BLaER1 (cell line): ENCODE results near the gene SEMA3C.

Experiments used
- H3K27ac ChIP-seq: shearing (Covaris generic); formaldehyde crosslinking; 2 replicates; pipeline ENCODE4 v1.8.1; 2022
- H3K27me3 ChIP-seq: shearing (Covaris generic); formaldehyde crosslinking; 2 replicates; pipeline ENCODE4 v1.8.1; 2022
- H3K36me3 ChIP-seq: shearing (Covaris generic); formaldehyde crosslinking; 2 replicates; pipeline ENCODE4 v1.8.1; 2022
- H3K4me1 ChIP-seq: shearing (Covaris generic); formaldehyde crosslinking; 2 replicates; pipeline ENCODE4 v1.8.1; 2022
- H3K4me2 ChIP-seq: shearing (Covaris generic); formaldehyde crosslinking; 2 replicates; pipeline ENCODE4 v1.8.1; 2022
- H3K4me3 ChIP-seq: shearing (Covaris generic); formaldehyde crosslinking; 2 replicates; pipeline ENCODE4 v1.8.1; 2022
- H3K9ac ChIP-seq: shearing (Covaris generic); formaldehyde crosslinking; 2 replicates; pipeline ENCODE4 v1.8.1; 2022
- H3K9me3 ChIP-seq: shearing (Covaris generic); formaldehyde crosslinking; 2 replicates; pipeline ENCODE4 v1.8.1; 2022
- H4K20me1 ChIP-seq: shearing (Covaris generic); formaldehyde crosslinking; 2 replicates; pipeline ENCODE4 v1.8.1; 2022
- Cebpa-rat ChIP-seq: shearing (Covaris generic); IDR thresholded peaks from 2 replicates; pipeline ENCODE4 v1.8.1; 2022

Gene SEMA3C

DNA sequence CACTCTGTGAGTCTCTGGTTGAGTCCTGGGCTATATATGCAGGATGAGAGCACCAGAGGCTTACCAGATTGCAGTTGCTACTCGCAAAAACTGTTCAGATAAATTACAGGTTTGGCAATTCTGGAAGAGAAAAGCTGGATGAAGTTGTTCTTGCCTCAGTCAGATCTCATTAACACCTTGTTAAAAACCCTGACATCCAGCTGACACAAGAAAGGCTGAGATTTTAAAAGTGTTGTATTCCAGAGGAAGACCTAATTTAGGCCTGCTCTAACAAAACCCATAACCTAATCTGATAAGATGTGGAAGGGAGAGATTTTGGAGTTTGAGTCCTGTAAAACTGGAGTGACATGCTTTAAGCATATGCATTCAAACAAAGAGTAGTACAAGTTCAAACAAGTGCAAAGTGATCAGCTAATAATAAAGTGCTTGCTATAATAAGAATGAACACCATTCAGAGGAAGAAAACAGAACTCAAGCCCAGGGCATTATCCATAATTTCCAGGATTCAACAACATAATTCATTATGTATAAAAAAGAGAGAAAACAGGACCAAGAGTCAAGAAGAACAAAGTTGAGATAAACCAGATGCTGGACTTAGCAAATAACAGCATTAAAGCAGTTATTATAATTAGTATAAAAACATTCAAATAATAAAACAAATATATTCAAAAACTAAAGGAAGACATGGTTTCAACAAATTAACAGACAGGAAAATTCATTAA is 144.9 kb downstream of the SEMA3C start:
- no peaks in the 10 kb centered on the region for H3K4me1 ChIP-seq
- no peaks in the 10 kb centered on the region for H3K27me3 ChIP-seq
- H3K36me3 ChIP-seq: no peaks in the 10 kb centered on the region
- H4K20me1 ChIP-seq: no peaks in the 10 kb centered on the region
- H3K9me3 ChIP-seq: no peaks in the 10 kb centered on the region
- no peak overlapping the region for H3K4me3 ChIP-seq
- H3K27ac ChIP-seq: no peak overlapping the region
- H3K4me2 ChIP-seq: no peak overlapping the region
- no peak for TF ChIP-seq Cebpa-rat
- H3K9ac ChIP-seq: no peak overlapping the region

DNA sequence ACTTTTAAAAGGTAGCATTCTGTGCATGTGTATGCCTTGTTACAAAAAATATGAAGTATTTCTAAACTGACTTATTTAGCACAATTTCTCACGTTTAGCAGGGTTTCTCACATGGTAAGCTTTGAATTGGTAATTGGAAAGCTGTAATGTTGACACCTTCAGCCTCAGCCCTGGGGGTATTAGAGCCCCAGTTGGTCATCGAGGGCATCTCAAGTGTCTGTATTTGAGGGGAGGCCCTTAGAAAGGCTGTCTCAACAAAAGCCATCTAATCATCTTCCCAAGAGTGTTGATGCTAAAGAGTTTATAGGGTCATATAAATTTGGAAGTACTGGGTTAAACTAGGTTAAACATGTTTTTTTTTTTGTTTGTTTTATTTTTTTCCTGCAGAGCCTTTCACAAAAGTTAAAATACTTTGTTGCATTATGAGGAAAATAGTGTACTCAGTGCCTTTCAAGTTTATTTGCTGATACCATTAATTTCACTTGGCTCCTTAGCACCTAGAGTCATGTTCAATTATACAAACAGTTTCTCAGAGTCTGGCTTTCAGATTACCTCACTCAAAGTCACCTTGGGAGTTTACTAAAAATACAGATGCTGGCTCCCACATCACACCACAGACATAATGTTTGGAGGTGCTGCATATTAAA is 146.4 kb downstream of the SEMA3C start:
- Histone ChIP-seq H3K36me3 (no peaks in the 10 kb centered on the region), H3K27me3 (no peaks in the 10 kb centered on the region), H3K9me3 (no peaks in the 10 kb centered on the region), H3K4me1 (no peaks in the 10 kb centered on the region), H3K27ac (no peak overlapping the region), H3K9ac (no peak overlapping the region), H4K20me1 (no peaks in the 10 kb centered on the region), H3K4me3 (no peak overlapping the region), H3K4me2 (no peak overlapping the region)
- TF ChIP-seq Cebpa-rat: no peak

DNA sequence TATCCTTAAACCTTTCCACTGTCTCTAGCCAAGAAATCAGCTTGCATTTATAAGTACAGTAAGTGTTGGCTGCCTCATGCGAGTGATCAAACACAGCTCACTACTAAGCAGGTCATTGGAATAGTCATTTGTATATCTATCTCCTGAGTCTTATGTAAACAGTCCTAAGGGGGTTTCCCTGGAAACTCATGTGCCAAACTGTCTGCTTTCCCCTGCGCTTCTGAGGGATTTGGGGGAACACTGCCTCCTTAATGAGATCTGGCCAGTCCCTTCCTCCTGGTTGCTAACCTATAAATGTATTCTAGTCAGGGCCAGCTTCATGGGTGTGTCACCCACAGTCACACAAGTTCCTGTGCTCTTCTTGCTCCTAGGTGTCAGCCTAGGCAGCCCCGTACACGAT is 147.3 kb downstream of the SEMA3C start:
- TF ChIP-seq Cebpa-rat: no peak
- no peak overlapping the region for H3K9ac ChIP-seq
- no peak overlapping the region for H3K4me3 ChIP-seq
- no peaks in the 10 kb centered on the region for H3K27me3 ChIP-seq
- no peak overlapping the region for H3K4me2 ChIP-seq
- H3K27ac ChIP-seq: no peak overlapping the region
- no peaks in the 10 kb centered on the region for H3K4me1 ChIP-seq
- no peaks in the 10 kb centered on the region for H3K9me3 ChIP-seq
- no peaks in the 10 kb centered on the region for H4K20me1 ChIP-seq
- H3K36me3 ChIP-seq: no peaks in the 10 kb centered on the region

DNA sequence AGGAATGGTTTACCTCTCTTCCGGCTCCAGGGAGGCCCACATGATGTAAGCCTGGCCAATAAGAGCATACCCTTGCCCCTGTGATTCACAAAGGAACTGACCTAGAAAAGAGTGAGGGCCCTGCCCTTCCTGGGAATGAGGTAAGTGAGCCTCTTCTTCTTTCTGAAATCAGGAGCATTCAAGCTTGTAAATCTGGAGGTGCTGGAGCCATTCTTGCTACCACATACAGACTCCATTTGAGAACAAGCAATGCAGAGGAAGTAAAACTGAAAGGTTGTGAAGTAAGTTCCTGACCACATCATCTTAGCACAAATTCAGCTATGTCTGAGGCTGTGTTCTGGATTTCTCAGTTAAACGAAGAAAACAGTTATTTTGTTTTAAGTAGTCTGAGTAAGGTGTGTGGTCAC is 148.2 kb downstream of the SEMA3C start:
- no peak overlapping the region for H3K9ac ChIP-seq
- no peak overlapping the region for H3K4me2 ChIP-seq

DNA sequence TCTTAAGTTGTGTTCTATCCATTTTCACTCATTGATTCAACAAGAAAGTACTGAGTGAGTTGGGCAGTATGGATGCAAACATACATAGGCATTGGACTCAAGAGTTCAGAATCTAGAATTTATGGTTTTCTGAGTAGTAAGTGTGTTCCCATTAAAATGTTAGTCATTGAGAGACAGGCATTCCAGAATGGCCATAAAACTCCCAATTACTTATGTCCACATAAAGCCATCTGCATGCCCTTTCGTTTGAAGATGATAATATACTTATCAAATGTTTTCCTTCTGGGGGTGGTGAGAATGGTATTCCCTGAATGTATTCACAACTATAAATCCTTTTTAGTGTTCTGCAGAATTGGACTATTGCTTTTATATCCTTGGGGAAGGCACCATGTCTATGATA is 148.8 kb downstream of the SEMA3C start:
- no peak overlapping the region for H3K27ac ChIP-seq
- H3K4me2 ChIP-seq: no peak overlapping the region
- H3K9ac ChIP-seq: no peak overlapping the region

More for the DNA sequence above, 148.2 kb downstream of the SEMA3C start:
- Histone ChIP-seq H3K27ac (no peak overlapping the region), H3K4me3 (no peak overlapping the region), H3K4me1 (no peaks in the 10 kb centered on the region), H3K27me3 (no peaks in the 10 kb centered on the region), H3K9me3 (no peaks in the 10 kb centered on the region), H3K36me3 (no peaks in the 10 kb centered on the region), H4K20me1 (no peaks in the 10 kb centered on the region)
- TF ChIP-seq Cebpa-rat: no peak

DNA sequence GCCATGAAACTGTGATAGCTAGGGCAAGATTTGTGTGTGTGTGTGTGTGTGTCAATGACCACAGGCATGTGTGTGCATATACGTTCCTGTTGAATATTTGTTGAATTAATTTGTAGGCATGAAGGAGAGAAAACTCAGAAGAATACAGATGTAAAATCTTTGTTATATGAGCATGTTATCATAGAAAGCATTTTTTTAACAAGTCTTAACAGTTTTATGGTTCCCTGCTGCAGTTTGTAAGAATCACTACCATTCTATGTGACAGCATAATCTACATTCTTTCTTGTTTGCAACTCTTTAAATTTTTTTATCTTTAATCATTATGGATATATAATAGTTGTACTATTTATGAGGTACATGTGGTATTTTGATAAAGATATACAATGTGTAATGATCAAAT is 150.1 kb downstream of the SEMA3C start:
- Histone ChIP-seq H4K20me1 (no peaks in the 10 kb centered on the region), H3K36me3 (no peaks in the 10 kb centered on the region), H3K4me1 (no peaks in the 10 kb centered on the region), H3K9ac (no peak overlapping the region), H3K4me2 (no peak overlapping the region), H3K4me3 (no peak overlapping the region), H3K27me3 (no peaks in the 10 kb centered on the region), H3K27ac (no peak overlapping the region), H3K9me3 (no peaks in the 10 kb centered on the region)
- no peak for TF ChIP-seq Cebpa-rat

More for the DNA sequence above, 148.8 kb downstream of the SEMA3C start:
- no peaks in the 10 kb centered on the region for H3K4me1 ChIP-seq
- no peaks in the 10 kb centered on the region for H3K36me3 ChIP-seq
- TF ChIP-seq Cebpa-rat: no peak
- no peaks in the 10 kb centered on the region for H3K9me3 ChIP-seq
- H3K27me3 ChIP-seq: no peaks in the 10 kb centered on the region
- H4K20me1 ChIP-seq: no peaks in the 10 kb centered on the region
- H3K4me3 ChIP-seq: no peak overlapping the region

DNA sequence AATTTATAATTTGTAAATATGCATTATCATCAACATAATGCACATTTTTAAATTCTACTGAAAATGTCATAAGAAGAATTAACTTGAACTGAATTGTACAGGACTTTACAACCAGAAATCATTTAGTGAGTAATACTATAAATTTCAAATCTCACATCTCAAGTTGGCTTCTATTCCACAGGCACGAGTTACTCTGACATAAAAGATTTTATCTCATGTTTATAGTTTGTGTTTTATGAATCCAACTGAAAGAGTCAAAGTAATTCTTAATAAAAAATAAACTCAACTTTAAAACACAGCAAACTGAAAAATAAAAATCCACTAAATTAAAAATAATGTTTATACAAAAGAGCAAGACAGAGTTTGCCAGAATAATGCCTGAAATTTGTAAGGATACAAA is 151.2 kb downstream of the SEMA3C start:
- H3K4me2 ChIP-seq: no peak overlapping the region
- no peak overlapping the region for H3K4me3 ChIP-seq
- no peaks in the 10 kb centered on the region for H3K4me1 ChIP-seq
- H3K9ac ChIP-seq: no peak overlapping the region
- no peaks in the 10 kb centered on the region for H3K9me3 ChIP-seq
- H3K27me3 ChIP-seq: no peaks in the 10 kb centered on the region
- no peaks in the 10 kb centered on the region for H3K36me3 ChIP-seq
- no peak for TF ChIP-seq Cebpa-rat
- no peak overlapping the region for H3K27ac ChIP-seq
- H4K20me1 ChIP-seq: no peaks in the 10 kb centered on the region

DNA sequence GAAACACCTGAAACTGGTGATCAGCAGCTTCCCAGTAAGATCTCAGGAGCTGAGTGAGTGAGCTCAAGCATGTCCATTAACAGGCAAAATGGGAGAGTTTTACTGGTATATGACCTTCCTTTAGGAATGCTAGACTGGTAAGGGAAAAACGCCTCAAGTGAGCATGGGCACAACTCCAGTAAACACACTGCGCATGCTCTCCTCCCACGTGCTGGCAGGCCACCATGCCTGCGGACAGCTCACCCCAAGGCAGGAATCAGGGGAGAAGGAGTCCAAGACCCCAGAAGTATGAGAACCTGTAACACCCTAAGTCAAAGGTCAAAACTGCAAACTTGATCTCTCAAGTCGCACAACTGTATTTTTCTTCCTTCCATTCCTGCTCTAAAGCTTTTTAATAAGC is 152.1 kb downstream of the SEMA3C start:
- H4K20me1 ChIP-seq: no peaks in the 10 kb centered on the region
- no peaks in the 10 kb centered on the region for H3K27me3 ChIP-seq
- no peaks in the 10 kb centered on the region for H3K36me3 ChIP-seq
- no peak overlapping the region for H3K9ac ChIP-seq
- H3K4me2 ChIP-seq: no peak overlapping the region
- no peak for TF ChIP-seq Cebpa-rat
- H3K9me3 ChIP-seq: no peaks in the 10 kb centered on the region
- H3K4me3 ChIP-seq: no peak overlapping the region
- no peaks in the 10 kb centered on the region for H3K4me1 ChIP-seq
- H3K27ac ChIP-seq: no peak overlapping the region

DNA sequence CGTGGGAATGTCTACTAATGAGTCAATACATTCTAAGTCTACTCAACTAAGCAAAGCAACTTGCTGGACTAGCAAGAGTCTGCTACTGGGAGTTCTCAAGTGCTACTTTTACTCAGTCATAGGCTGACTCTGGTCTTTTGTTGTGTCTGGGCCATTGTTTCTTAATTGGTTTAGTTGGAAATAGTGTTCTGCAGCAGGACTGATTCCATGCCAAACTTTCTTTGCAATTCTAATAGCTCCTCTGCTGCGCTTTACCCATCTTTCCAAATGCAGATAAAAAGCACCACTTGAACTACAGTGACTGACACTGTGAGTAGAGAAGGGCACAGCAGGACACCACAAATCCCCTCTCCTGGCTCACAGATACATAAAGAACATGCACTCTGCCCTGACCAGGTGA is 154.7 kb downstream of the SEMA3C start:
- Histone ChIP-seq H4K20me1 (no peaks in the 10 kb centered on the region), H3K36me3 (no peaks in the 10 kb centered on the region), H3K4me3 (no peak overlapping the region), H3K9me3 (no peaks in the 10 kb centered on the region), H3K27ac (no peak overlapping the region), H3K9ac (no peak overlapping the region), H3K27me3 (no peaks in the 10 kb centered on the region), H3K4me1 (no peaks in the 10 kb centered on the region), H3K4me2 (no peak overlapping the region)
- no peak for TF ChIP-seq Cebpa-rat

DNA sequence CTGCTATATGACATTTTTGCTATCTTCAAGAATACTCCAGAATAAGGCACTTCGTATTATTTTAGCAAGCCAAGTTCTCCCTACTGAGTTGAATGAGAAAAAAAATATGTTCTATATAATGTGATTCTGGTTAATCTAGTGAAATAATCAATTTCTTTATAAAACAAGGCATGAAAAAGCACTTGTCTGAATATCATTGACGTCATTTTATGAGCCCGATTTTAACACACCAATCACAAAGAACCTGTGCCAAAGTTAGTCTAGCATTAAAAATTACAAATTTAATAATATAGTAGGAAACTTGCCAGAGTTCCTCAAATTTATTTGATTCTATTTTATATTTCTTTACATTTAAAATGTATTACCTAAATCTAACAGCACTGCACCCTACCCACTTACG is 155.1 kb downstream of the SEMA3C start:
- TF ChIP-seq Cebpa-rat: no peak
- no peaks in the 10 kb centered on the region for H3K9me3 ChIP-seq
- no peaks in the 10 kb centered on the region for H4K20me1 ChIP-seq
- no peaks in the 10 kb centered on the region for H3K36me3 ChIP-seq
- H3K27me3 ChIP-seq: no peaks in the 10 kb centered on the region
- H3K9ac ChIP-seq: no peak overlapping the region
- no peak overlapping the region for H3K4me2 ChIP-seq
- H3K4me3 ChIP-seq: no peak overlapping the region
- H3K27ac ChIP-seq: no peak overlapping the region
- H3K4me1 ChIP-seq: no peaks in the 10 kb centered on the region
